NCI-H146 treated with DMSO at 0.1 percent for 48 hours (cell line): Measurements from ENCODE around the gene ASTN2.

Experiments
- DNase-seq: peaks from one replicate; lab custom pipeline; 2025; ENCODE audit not compliant: unreplicated experiment; lab: John Stamatoyannopoulos, UW

The ASTN2 gene

DNA sequence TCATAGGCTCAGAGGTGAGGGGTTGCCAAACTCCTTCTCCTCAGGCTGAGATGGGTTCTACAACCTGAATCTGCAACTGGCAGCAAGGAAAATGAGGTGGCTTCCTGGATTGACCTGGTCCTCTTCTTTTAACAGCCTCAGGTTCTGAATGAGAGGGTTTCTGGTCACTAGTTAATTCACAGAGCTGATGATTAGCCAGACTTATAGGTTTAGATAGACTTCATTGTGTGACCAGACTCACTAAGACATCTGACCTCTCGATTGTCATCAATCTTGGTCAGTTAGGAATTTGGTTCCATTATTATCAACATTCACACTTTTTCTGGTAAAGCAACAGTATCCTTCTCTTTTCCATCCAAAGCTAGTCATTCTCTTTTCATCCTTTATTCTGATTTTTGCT is 1003.4 kb downstream of the ASTN2 start:
- DNase-seq, result no peak

DNA sequence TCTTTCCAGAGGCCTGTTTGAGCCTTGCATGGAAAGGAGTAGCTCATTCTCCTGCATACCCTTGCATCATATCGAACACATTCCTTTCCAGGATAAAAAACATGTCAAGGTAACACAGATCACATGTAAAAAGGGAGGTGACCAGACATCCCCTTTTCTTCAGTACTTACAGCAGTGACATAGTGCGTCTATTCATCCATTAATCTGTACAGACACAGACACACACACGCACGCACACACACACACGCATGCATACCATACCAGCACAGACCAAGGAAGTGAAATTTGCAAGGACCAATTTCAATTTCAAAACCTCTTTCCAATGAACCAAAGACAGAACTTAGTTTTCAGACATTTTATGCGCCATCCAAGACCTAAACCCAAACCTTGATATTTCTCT is 1005.2 kb downstream of the ASTN2 start:
- DNase-seq, result no peak

- no peak for DNase-seq
Measured at GRCh38 chr9:116409129-116409528, 1005.7 kb downstream of the ASTN2 start.

- DNase-seq, result no peak
Measured at GRCh38 chr9:116406469-116406868, 1008.4 kb downstream of the ASTN2 start.

- no peak for DNase-seq
Measured at GRCh38 chr9:116405321-116405720, 1009.5 kb downstream of the ASTN2 start.

- no peak for DNase-seq
Measured at GRCh38 chr9:116404228-116404627, 1010.6 kb downstream of the ASTN2 start.

GRCh38 chr9:116403171-116403570 is 1011.7 kb downstream of the ASTN2 start:
- DNase-seq, result no peak

DNA sequence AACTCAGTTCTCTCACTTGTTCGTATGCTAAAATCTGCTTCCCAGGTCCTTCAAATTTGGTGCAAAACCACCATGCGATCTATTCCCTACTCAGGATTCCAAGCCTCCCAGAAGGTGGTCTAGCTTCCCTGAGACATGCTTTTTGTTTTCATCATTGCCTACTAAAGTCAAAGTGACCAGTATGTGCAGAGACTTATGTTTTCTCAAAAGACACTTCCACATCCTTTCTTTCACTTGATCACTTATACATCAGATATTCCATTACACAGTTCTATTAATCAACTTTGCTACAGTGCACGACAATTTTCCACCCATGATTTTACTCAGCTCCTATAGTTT is 1019.2 kb downstream of the ASTN2 start:
- no peak for DNase-seq

GRCh38 chr9:116394894-116395698 is 1019.8 kb downstream of the ASTN2 start:
- no peak for DNase-seq

DNA sequence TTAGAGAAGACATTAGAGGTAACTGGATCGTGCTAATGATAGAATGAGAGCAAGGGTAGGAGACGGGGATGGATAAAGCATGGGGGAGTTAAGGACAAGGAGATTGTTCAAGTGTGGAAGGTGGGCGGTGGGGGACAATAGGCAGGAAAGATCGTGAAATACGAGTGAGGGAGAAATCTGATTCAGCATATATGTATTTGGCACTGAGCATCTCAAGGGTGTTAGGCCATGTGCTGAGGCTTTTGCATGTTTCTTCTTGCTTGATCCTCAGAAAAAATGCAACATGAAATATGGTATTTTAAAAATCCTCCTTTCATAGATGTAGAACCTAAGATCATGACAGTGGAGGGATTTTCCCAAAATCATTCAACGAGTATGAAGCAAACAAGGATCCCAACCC is 1020.8 kb downstream of the ASTN2 start:
- DNase-seq, result no peak

DNA sequence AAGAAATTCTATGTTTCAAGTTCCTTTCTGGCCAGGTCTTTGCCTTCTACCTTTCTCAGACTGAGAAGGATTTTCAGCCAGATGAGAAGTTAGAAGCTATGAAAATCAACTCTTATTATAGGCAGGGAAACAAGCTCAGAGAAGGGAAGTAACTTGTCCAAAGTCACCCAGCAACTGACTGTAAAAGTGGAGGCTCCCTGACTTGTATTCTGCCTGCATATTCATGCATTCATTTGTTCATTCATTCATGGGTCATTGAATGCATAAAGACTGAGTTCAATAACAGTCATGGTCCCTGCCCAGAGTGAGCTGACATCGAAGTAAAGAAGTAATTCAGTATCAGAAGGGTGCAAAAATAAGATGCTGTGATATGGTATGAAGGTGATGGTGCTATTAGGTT is 1021.7 kb downstream of the ASTN2 start:
- no peak for DNase-seq

DNA sequence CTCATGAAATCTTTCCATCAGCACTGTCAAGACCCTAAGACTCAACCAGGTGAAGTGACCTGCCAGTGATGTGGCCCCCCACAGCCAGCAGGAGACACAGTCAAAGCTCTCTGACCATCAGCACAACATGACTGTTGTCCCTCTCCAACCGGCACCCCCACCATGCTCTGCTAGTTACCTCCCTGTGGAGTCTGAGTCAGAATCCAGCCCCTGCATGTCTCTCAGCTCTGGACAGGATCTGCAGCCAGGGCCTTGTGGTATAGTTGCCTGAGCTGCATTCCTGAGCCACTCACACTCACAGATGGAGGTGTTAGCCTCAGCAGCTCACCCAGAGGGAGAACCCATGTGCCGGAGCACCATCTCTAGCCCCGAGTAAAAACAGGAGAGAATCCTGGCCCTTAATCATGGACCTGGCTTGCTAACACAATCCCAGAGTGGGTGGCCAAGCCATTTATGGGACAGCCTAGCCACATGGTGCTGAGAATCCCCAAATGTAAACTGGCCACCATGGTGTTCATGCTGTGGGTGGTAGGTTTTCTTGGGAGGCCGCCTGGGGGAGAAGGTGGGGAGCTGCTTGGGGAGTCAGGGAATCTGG is 1023.5 kb downstream of the ASTN2 start:
- DNase-seq, result no peak

DNA sequence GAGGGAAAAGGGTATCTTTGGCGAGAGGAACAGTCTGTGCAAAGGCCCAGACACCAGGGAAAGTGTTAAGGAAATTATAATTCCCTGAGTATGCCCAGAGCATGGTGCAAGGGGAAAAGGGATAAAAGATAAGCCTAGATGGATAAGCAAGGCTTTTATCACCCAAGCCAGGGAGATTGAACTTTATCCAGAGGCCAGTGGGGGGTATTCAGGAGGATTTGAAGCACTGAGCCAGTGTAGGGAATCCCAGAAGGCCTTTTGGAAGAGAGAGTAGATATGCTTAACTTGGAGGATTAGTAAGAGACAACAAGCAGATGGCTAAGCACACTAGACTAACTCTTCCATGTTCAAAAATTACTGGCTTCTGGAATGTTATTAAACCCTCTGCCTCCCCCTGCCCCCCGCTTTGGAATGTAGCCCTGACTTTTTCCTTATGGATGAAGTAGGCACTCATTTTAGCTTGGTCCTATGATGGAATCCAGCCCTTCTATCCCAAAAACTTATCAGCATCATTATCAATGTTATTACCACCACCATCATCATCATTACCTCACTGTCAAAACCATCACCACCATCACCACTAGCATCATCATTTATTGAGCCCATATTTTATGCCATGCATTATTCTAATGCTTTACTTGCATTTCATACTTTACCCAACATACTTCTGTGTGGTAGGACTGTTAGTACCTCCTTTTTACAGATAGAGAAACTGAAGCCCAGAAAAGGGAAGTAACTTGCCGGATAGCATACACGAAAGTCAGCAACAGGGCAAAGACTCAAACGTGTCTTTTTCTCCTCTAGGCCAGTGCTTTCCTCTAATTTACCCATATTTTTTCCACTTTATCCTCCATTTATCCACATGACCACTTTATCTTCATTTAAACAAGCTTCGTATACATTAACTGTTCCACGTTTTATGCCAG is 1024.3 kb downstream of the ASTN2 start:
- no peak for DNase-seq

- DNase-seq, result no peak
Measured at GRCh38 chr9:116389541-116390302, 1025.1 kb downstream of the ASTN2 start.

DNA sequence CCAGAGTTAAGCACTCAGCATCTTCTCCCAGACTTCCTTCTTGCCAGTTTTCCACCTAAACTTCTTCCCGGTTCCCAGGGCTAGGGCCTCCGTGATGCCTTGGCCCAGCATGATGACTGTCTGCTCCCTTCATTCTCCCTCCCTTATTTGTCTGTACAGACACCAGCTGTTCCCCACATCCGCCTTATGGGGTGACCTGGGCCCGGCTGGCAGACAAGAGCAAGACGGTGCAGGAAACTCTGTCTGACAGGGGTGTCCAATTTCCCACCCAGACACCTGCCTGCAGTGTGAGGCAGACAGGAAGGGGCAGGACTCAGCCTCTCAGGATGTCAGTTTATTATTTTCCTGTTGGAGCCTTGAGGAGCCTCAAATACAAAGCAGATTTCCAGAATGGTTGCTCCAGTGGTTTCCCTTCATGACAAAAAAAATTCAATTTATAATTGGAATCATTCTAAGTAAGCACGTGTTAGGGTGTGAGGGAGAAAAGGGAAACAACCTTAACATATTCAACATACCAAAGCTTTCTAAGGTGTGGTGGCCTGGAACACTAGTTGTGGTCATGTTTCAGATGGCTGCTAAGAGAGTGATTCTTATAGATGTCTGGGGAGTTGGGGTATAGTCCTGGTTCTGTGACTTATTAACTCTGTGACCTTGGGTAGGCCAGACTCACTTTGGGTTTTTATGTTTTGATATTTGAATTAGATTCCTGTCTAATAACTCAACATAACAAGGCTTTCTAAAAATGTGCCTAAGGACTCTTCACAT is 1026.7 kb downstream of the ASTN2 start:
- DNase-seq, result no peak

GRCh38 chr9:116383936-116384335 is 1030.9 kb downstream of the ASTN2 start:
- DNase-seq, result no peak

- DNase-seq, result no peak
Measured at GRCh38 chr9:116383133-116383532, 1031.7 kb downstream of the ASTN2 start.

DNA sequence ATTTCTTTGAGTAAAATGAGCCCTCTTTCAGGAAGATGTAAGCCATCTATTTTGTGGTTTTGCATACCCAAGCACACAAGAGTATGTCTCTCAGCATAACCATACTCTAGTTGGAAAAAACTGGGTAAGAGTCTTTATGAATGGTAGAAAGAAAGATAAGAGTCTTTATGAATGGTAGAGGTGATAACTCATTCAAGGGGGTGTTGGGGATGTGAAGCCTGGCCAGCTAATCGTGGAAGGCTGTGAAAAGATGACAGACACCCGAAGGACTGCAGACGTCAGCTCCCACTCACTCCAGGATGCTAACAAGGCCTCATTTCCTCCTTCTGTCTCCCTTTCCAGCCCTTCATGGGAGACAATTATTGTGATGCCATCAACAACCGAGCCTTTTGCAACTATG is 1032.8 kb downstream of the ASTN2 start:
- no peak for DNase-seq

DNA sequence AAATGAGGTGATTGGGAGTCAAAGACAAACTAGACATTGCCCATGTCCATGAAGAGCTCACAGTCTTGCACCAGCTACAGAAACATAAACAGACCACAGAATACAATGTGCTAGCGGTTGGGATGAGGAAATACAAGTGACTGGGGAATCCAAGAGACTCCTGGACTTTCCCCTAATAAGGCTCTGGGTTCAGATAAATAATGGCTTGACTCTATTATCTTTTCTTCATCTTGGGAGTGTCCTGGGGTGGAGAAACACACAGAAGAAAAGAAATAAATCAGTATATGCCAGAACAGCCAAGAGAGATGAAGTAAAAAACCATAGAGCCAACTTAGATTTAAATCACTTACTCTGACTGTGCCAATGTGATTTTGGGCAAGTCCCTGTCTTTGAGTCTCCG is 1033.5 kb downstream of the ASTN2 start:
- no peak for DNase-seq

- no peak for DNase-seq
Measured at GRCh38 chr9:116380496-116380995, 1034.3 kb downstream of the ASTN2 start.
